Thoracic aorta (tissue), 2 donors: ENCODE data around the gene FARS2. TPM values are rescaled to one million over a fixed set of nuclear protein-coding genes. Genes with fewer than 3 reads are reported as not detected.

Experiments
- ATAC-seq: fragments of 150-250 bp; one replicate; pipeline ENCODE4 v1.8.0; 2017; ENCODE audit warnings: low read depth; ENCODE audit not compliant: insufficient number of reproducible peaks, low FRiP score
- DNase-seq: peaks from one replicate; pipeline ENCODE4 v3.0.0-alpha.2; 2020; ENCODE audit warnings: low spot score
- H3K27ac ChIP-seq, 2 donors: fragments of 200-600 bp; sonication (generic); 1 replicate in 1 of 2; 2 replicates in 1 of 2; pipeline ENCODE4 v1.5.1; 2016; ENCODE audit warnings: mild to moderate bottlenecking in 2 of 2, moderate library complexity in 2 of 2
- H3K27me3 ChIP-seq: fragments of 200-600 bp; sonication (generic); replicated peaks from 2 replicates; pipeline ENCODE4 v1.6.0; 2016; ENCODE audit warnings: mild to moderate bottlenecking; ENCODE audit not compliant: insufficient read depth
- H3K36me3 ChIP-seq: fragments of 200-600 bp; sonication (generic); one replicate; pipeline ENCODE4 v1.5.1; 2016
- H3K4me1 ChIP-seq, 2 donors: fragments of 200-600 bp; sonication (generic); 1 replicate in 1 of 2; 2 replicates in 1 of 2; pipeline versions ENCODE4 v1.5.1 to v1.6.0; 2016; ENCODE audit warnings: low read depth in 2 of 2, mild to moderate bottlenecking in 1 of 2; ENCODE audit not compliant: control insufficient read depth in 1 of 2
- H3K4me3 ChIP-seq: fragments of 200-600 bp; sonication (generic); 2 replicates; pipeline ENCODE4 v1.5.1; 2016; ENCODE audit warnings: mild to moderate bottlenecking
- H3K9me3 ChIP-seq: fragments of 200-600 bp; sonication (generic); 2 replicates; pipeline ENCODE4 v1.5.1; 2016
- total RNA-seq, 2 donors: library from RNA; depleted of rRNA; stranded (reverse); fragments of >200 nt; gene quantifications; one replicate each; pipeline versions ENCODE4 v1.1.0 to v1.2.3, GENCODE V29; 2016
- TF ChIP-seq, protein P1 (sequence below): fragments of 200-600 bp; sonication (generic); IDR thresholded peaks from one replicate; pipeline ENCODE4 v1.5.1; 2019; ENCODE audit warnings: antibody characterized with exemption

The FARS2 gene
- total RNA-seq, 2 donors from 2014 or later: 10.4 to 11.6 TPM

DNA sequence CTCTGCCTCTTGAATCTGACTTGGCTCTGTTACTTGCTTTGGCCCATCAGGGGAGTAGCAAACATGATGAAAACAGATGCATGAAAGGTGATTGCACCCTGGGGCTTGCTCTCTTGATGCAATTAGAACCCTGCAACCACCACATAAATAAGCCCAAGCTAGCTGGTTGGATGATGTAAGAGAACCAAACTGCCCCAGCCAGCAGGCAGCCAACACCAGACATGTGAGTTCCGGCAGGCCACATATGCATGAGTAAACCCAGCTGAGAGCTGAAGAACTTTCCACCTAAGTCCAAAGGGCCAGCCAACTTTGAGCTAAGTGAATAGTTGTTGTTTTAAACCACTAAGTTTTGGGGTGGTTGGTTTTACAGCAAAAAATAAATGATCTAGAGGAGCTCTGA, 268.4 kb downstream of the FARS2 start:
- H3K4me1 ChIP-seq: no peaks in the 10 kb centered on the region
- DNase-seq (no peak), ATAC-seq (no peak)

DNA sequence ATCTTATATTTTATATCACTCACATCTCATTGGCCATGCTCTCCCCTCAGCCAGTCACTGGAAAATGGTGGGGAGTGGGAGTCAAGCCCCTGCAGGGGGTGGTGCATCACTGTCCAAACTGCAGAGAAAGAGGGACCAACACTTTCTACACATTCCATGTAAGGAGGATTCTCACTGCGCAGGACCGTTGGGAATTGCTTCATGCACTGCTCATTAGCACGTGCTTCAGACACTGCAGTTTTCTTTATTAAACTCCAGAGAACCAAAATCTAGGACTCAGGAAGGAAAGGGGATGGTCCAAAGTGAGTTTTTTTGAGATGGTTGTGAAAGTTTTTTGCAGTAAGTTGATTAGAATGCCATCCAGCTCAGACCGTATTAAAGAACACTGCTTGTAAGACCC, 269.8 kb downstream of the FARS2 start:
- TF ChIP-seq, protein P1, sequence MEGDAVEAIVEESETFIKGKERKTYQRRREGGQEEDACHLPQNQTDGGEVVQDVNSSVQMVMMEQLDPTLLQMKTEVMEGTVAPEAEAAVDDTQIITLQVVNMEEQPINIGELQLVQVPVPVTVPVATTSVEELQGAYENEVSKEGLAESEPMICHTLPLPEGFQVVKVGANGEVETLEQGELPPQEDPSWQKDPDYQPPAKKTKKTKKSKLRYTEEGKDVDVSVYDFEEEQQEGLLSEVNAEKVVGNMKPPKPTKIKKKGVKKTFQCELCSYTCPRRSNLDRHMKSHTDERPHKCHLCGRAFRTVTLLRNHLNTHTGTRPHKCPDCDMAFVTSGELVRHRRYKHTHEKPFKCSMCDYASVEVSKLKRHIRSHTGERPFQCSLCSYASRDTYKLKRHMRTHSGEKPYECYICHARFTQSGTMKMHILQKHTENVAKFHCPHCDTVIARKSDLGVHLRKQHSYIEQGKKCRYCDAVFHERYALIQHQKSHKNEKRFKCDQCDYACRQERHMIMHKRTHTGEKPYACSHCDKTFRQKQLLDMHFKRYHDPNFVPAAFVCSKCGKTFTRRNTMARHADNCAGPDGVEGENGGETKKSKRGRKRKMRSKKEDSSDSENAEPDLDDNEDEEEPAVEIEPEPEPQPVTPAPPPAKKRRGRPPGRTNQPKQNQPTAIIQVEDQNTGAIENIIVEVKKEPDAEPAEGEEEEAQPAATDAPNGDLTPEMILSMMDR: no peak
- ATAC-seq (no peak), DNase-seq (no peak)
- no peak overlapping the region for H3K27ac ChIP-seq
- no peaks in the 10 kb centered on the region for H3K9me3 ChIP-seq
- H3K4me1 ChIP-seq: no peaks in the 10 kb centered on the region
- H3K27me3 ChIP-seq: no peaks in the 10 kb centered on the region
- H3K36me3 ChIP-seq: no peaks in the 10 kb centered on the region
- no peak overlapping the region for H3K4me3 ChIP-seq

More for the DNA sequence above, 268.4 kb downstream of the FARS2 start:
- Histone ChIP-seq H3K27me3 (no peaks in the 10 kb centered on the region), H3K27ac (no peak overlapping the region), H3K9me3 (no peaks in the 10 kb centered on the region), H3K4me3 (no peak overlapping the region), H3K36me3 (no peaks in the 10 kb centered on the region)
- TF ChIP-seq, protein P1: no peak

DNA sequence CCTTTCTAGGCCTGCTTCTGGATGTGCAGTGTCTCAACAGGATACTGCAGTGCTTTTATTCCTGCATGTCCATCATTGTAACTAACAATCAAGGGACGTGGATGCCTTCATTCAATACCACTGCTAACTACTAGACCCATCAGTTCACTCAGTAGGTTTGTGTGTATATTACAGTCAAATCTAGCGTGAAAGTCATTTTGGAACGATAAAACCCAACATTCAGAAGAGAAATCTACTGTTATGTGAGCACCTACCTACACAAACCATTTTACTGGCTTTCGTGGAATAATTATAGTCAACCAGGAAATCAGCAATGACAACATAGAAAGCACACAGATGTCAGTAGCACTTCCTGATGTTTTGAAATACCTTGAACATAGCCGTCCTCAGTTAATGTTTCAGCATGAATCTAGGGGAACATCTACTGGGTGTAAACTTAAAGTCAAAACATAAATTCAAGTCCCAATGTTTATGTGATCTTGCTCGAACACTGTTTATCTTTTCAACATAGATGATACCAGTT, 270.6 kb downstream of the FARS2 start:
- DNase-seq: no peak
- TF ChIP-seq, protein P1: no peak
- H3K4me1 ChIP-seq: no peaks in the 10 kb centered on the region
- H3K4me3 ChIP-seq: no peak overlapping the region
- no peaks in the 10 kb centered on the region for H3K36me3 ChIP-seq
- H3K9me3 ChIP-seq: no peaks in the 10 kb centered on the region
- H3K27me3 ChIP-seq: no peaks in the 10 kb centered on the region
- ATAC-seq: no peak
- no peak overlapping the region for H3K27ac ChIP-seq

DNA sequence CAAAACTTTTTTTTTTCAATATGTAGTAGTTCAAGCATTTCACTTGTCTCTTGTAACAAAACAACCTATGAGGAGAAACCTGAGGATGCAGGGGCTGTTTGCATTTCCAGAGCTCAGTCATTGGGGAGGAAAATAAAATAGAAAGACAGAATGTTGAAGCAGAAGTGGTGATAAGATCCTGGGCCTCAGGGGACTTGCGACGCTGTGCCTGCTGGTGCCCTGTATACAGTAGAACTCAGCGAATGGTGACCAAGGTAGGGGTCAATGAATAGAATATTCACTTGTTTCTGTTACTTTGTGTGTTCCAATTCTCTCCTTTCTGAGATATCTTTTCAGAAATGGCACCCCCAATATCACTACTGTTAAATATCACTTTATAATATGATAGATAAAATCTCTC, 271.6 kb downstream of the FARS2 start:
- Histone ChIP-seq H3K4me3 (no peak overlapping the region), H3K27me3 (no peaks in the 10 kb centered on the region), H3K27ac (no peak overlapping the region), H3K9me3 (no peaks in the 10 kb centered on the region), H3K4me1 (peaks cover 0 to 3% of the 10 kb centered on the region in 2 donors), H3K36me3 (no peaks in the 10 kb centered on the region)
- DNase-seq (no peak), ATAC-seq (no peak)
- TF ChIP-seq, protein P1: no peak

DNA sequence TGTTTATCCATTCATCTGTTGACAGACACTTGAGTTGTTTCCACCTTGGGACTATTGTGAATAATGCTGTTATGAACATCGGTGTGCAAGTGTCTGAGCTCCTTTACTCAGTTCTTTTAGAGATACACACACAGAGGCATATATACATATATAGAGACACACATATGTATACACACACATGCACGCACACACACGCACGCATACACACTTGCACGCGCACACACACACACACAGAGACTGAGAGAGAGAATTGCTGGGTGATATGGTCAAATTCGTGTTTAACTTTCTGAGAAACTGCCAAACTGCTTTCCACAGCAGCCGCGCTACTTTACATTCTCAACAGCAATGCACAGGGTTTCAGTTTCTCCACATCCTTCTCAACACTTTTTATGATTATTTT, 273.3 kb downstream of the FARS2 start:
- Histone ChIP-seq H3K4me3 (no peak overlapping the region), H3K9me3 (no peaks in the 10 kb centered on the region), H3K27ac (no peak overlapping the region), H3K4me1 (peaks cover 0 to 4% of the 10 kb centered on the region in 2 donors), H3K27me3 (no peaks in the 10 kb centered on the region), H3K36me3 (no peaks in the 10 kb centered on the region)
- no peak for DNase-seq
- TF ChIP-seq, protein P1: no peak
- no peak for ATAC-seq
